ENCODE results near the gene CCDC97.

DNA sequence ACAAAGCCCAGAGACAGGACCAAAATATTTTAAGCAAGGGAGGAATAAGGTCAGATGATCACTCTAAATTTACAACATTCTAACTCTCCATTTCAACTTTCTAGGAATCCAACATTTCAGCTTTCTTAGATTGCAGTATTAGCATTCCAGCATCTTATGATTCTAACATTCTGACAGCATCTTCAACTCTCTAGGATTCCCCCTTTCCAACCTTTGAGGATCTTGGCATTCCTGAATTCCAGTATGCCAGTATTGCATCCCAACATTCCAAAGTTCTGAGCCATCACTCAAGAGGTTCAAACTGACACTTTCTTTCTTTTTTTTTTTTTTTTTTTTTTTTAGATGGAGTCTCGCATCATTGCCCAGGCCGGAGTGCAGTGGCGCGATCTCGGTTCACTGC lies 30.0 kb downstream of the CCDC97 start:
- TF ChIP-seq, protein P1, sequence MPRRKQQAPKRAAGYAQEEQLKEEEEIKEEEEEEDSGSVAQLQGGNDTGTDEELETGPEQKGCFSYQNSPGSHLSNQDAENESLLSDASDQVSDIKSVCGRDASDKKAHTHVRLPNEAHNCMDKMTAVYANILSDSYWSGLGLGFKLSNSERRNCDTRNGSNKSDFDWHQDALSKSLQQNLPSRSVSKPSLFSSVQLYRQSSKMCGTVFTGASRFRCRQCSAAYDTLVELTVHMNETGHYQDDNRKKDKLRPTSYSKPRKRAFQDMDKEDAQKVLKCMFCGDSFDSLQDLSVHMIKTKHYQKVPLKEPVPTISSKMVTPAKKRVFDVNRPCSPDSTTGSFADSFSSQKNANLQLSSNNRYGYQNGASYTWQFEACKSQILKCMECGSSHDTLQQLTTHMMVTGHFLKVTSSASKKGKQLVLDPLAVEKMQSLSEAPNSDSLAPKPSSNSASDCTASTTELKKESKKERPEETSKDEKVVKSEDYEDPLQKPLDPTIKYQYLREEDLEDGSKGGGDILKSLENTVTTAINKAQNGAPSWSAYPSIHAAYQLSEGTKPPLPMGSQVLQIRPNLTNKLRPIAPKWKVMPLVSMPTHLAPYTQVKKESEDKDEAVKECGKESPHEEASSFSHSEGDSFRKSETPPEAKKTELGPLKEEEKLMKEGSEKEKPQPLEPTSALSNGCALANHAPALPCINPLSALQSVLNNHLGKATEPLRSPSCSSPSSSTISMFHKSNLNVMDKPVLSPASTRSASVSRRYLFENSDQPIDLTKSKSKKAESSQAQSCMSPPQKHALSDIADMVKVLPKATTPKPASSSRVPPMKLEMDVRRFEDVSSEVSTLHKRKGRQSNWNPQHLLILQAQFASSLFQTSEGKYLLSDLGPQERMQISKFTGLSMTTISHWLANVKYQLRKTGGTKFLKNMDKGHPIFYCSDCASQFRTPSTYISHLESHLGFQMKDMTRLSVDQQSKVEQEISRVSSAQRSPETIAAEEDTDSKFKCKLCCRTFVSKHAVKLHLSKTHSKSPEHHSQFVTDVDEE (CRISPR knock-in tag; IDR thresholded peaks at IDR 0.05), result no peak
- no peak for TF ChIP-seq ARNTL (CRISPR knock-in tag; IDR thresholded peaks at IDR 0.05; ENCODE audit: borderline replicate concordance, low read depth)
- TF ChIP-seq TCF4 (CRISPR knock-in tag; IDR thresholded peaks at IDR 0.05; ENCODE audit: borderline replicate concordance), result no peak
- TF ChIP-seq CSDC2 (CRISPR knock-in tag; IDR thresholded peaks at IDR 0.05), result no peak
- no peak for TF ChIP-seq ZNF565 (CRISPR knock-in tag; conservative IDR thresholded peaks at IDR 0.05; ENCODE audit: low read depth)
- no peak for TF ChIP-seq ZFP30 (CRISPR knock-in tag; IDR thresholded peaks at IDR 0.05)
- no peak for TF ChIP-seq PPARA (CRISPR knock-in tag; IDR thresholded peaks at IDR 0.05; ENCODE audit: borderline replicate concordance)
- TF ChIP-seq, protein P2, sequence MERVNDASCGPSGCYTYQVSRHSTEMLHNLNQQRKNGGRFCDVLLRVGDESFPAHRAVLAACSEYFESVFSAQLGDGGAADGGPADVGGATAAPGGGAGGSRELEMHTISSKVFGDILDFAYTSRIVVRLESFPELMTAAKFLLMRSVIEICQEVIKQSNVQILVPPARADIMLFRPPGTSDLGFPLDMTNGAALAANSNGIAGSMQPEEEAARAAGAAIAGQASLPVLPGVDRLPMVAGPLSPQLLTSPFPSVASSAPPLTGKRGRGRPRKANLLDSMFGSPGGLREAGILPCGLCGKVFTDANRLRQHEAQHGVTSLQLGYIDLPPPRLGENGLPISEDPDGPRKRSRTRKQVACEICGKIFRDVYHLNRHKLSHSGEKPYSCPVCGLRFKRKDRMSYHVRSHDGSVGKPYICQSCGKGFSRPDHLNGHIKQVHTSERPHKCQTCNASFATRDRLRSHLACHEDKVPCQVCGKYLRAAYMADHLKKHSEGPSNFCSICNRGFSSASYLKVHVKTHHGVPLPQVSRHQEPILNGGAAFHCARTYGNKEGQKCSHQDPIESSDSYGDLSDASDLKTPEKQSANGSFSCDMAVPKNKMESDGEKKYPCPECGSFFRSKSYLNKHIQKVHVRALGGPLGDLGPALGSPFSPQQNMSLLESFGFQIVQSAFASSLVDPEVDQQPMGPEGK (CRISPR knock-in tag; IDR thresholded peaks at IDR 0.05; ENCODE audit: borderline replicate concordance), result no peak
- peak; percentile 85; the same call in 1 of the 2 replicates for TF ChIP-seq OSR1 (CRISPR knock-in tag; IDR thresholded peaks at IDR 0.05)
- TF ChIP-seq TOX (CRISPR knock-in tag; IDR thresholded peaks at IDR 0.05; ENCODE audit: borderline replicate concordance), result no peak
- no peak for TF ChIP-seq RARB (CRISPR knock-in tag; IDR thresholded peaks at IDR 0.05)
- TF ChIP-seq, protein P3, sequence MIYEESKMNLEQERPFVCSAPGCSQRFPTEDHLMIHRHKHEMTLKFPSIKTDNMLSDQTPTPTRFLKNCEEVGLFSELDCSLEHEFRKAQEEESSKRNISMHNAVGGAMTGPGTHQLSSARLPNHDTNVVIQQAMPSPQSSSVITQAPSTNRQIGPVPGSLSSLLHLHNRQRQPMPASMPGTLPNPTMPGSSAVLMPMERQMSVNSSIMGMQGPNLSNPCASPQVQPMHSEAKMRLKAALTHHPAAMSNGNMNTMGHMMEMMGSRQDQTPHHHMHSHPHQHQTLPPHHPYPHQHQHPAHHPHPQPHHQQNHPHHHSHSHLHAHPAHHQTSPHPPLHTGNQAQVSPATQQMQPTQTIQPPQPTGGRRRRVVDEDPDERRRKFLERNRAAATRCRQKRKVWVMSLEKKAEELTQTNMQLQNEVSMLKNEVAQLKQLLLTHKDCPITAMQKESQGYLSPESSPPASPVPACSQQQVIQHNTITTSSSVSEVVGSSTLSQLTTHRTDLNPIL (CRISPR knock-in tag; IDR thresholded peaks at IDR 0.05; ENCODE audit: low read depth), result no peak
- TF ChIP-seq BACH2 (CRISPR knock-in tag; IDR thresholded peaks at IDR 0.05; ENCODE audit: borderline replicate concordance), result no peak
- TF ChIP-seq SNAI2 (CRISPR knock-in tag; IDR thresholded peaks at IDR 0.05), result no peak

Data from SK-N-SH treated with all-trans-retinoic acid at 6 μM for 48 hours (cell line).